PC-9 (cell line): ENCODE measurements around the gene SLC35D2.

Experiments used
- CTCF ChIP-seq: fragments of 200-600 bp; sonication (generic); conservative IDR thresholded peaks from 2 replicates; pipeline ENCODE4 v1.6.1; 2017; ENCODE audit warnings: mixed run types, antibody characterized with exemption, mild to moderate bottlenecking, moderate library complexity
- EZH2 ChIP-seq: fragments of 200-600 bp; sonication (generic); IDR thresholded peaks from 2 replicates; pipeline ENCODE4 v1.8.0; 2017; ENCODE audit warnings: antibody characterized with exemption, low read depth

GRCh38 chr9:96400132-96400910 lies 16.8 kb upstream of the SLC35D2 start:
- TF ChIP-seq CTCF (no peak), EZH2 (no peak)
